GDM1 (cell line): ENCODE measurements around the gene SPRR2G.
"Not testable (repeated sequence)": the region's sequence is repeated elsewhere in the genome, so short reads cannot be mapped to it uniquely, and the experiment has no call there.

Experiments used
- DNase-seq: peaks from one replicate; lab custom pipeline; 2025; lab: John Stamatoyannopoulos, UW

The SPRR2G gene

DNA sequence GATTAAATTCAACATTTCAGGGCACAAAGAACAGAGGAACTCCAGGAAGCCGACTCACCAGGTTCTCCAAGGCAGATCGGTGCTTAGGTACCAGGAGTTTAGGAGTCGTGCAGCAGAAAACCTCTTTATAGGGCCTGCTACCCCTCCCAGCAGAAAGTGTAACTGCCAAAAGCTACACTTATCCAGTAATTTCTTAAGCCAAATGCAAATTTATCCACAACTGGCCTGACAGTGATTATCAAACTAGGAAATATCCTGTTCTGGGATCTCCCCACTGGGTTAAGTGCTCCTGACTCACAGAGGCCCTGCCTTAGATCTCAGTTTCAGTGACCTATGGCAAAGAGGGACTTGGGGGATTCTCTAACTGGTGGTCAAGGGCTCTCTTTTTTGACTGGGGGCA is 37.3 kb downstream of the SPRR2G start, which contains the start of gene SPRR2F:
TSS of gene SPRR2F (minus strand) at position 101 of the 400 bp plus-strand sequence. CDS start 783 bp downstream, outside the sequence.
- DNase-seq, result no peak

DNA sequence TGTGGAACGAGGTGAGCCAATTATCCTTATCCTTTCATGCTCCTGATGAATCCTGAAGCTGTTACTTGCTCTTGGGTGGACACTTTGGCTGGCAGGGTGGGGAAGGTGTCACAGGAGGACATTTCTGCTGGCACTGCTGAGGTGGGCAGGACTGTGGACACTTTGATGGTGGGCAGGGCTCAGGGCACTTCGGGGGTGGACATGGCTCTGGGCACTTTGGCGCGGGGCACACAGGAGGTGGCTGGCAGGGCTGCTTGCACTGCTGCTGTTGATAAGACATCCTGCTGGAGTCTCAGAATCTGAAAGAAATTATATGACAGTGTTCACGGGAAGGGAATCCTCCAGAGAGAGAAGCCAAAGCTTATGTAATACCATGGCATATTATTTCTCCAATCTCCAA is 38.2 kb downstream of the SPRR2G start:
- not testable (repeated sequence) for DNase-seq

DNA sequence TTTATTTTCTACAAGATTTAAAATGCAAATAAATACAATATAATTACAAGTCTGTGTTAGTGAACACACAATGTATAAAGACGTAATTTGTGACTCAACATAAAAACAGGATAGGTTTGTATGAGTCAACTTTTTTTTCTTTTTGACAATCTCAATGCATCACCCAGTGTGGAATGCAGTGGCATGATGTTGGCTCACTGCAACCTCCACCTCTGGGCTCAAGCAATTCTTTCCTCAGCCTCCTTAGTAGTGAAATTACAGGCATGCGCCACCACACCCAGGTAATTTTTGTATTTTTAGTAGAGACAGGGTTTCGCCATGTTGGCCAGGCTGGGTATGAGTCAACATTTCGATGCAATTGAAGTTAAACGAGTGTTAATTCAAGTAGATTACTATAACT is 50.4 kb downstream of the SPRR2G start:
- DNase-seq, result no peak
